NCI-H1105 treated with DMSO at 0.1 percent for 48 hours (cell line): ENCODE data around the gene SLC17A7.

Experiments
- DNase-seq: peaks from one replicate; lab custom pipeline; 2025; lab: John Stamatoyannopoulos, UW

Gene SLC17A7

GRCh38 chr19:49427855-49428546, 13.3 kb downstream of the SLC17A7 start:
- no peak for DNase-seq

- DNase-seq = no peak
These were observed 14.0 kb downstream of the SLC17A7 start for GRCh38 chr19:49427339-49427738.

GRCh38 chr19:49425922-49426592, 15.3 kb downstream of the SLC17A7 start:
- DNase-seq = no peak

GRCh38 chr19:49425178-49425577, 16.1 kb downstream of the SLC17A7 start, which contains the start of gene GFY:
GFY (plus strand) TSS chr19:49425388; CDS start chr19:49426431, 1,043 bp downstream.
- DNase-seq = no peak

- no peak for DNase-seq
These were observed 17.4 kb downstream of the SLC17A7 start for GRCh38 chr19:49423985-49424303.

- no peak for DNase-seq
These were observed 18.0 kb downstream of the SLC17A7 start, which contains the start of gene PTH2 for GRCh38 chr19:49423071-49423984. PTH2 (minus strand) TSS chr19:49423441; CDS start chr19:49423339, 102 bp downstream.

- peak; percentile 31 for DNase-seq
These were observed 18.8 kb downstream of the SLC17A7 start for GRCh38 chr19:49422407-49423070.

GRCh38 chr19:49421878-49422202, 19.5 kb downstream of the SLC17A7 start:
- no peak for DNase-seq

GRCh38 chr19:49421039-49421877, 20.1 kb downstream of the SLC17A7 start:
- peak; percentile 96 for DNase-seq

- DNase-seq = no peak
These were observed 21.1 kb downstream of the SLC17A7 start for GRCh38 chr19:49420227-49420626.

GRCh38 chr19:49419173-49419572, 22.2 kb downstream of the SLC17A7 start:
- DNase-seq = no peak

- DNase-seq = no peak
These were observed 22.8 kb downstream of the SLC17A7 start for GRCh38 chr19:49418511-49418910.

GRCh38 chr19:49417088-49417487, 24.2 kb downstream of the SLC17A7 start:
- DNase-seq = no peak

GRCh38 chr19:49415810-49416200, 25.5 kb downstream of the SLC17A7 start:
- DNase-seq = no peak

- DNase-seq = no peak
These were observed 26.1 kb downstream of the SLC17A7 start for GRCh38 chr19:49415102-49415809.

- no peak for DNase-seq
These were observed 27.1 kb downstream of the SLC17A7 start for GRCh38 chr19:49414256-49414655.

- DNase-seq = no peak
These were observed 28.0 kb downstream of the SLC17A7 start for GRCh38 chr19:49413348-49413747.

- DNase-seq = no peak
These were observed 29.5 kb downstream of the SLC17A7 start for GRCh38 chr19:49411681-49412326.

GRCh38 chr19:49409441-49410029, 31.8 kb downstream of the SLC17A7 start:
- DNase-seq = no peak
